Adrenal gland (tissue), 5 donors: Measurements from ENCODE around the gene TTLL10.

Experiments
- POLR2A ChIP-seq, 2 donors: fragments of 450-650 bp; IDR thresholded peaks; one replicate each; pipeline ENCODE4 v1.6.1; 2017; ENCODE audit warnings: antibody characterized with exemption in 2 of 2, mild to moderate bottlenecking in 2 of 2, moderate library complexity in 1 of 2
- TF ChIP-seq, protein P1 (sequence below), 6 experiments: fragments of 450-650 bp in 4 of 6; fragments of 200-600 bp in 2 of 6; sonication (generic) in 1 of 6; IDR thresholded peaks; 1 replicate in 5 of 6; 2 replicates in 1 of 6; pipeline versions ENCODE4 v1.5.1 to v1.8.0; 2016 to 2021; ENCODE audit warnings: antibody characterized with exemption in 6 of 6, mild to moderate bottlenecking in 2 of 6, moderate library complexity in 1 of 6
- donor health status: DM: no; HTN: no; CAD: no.

DNA sequence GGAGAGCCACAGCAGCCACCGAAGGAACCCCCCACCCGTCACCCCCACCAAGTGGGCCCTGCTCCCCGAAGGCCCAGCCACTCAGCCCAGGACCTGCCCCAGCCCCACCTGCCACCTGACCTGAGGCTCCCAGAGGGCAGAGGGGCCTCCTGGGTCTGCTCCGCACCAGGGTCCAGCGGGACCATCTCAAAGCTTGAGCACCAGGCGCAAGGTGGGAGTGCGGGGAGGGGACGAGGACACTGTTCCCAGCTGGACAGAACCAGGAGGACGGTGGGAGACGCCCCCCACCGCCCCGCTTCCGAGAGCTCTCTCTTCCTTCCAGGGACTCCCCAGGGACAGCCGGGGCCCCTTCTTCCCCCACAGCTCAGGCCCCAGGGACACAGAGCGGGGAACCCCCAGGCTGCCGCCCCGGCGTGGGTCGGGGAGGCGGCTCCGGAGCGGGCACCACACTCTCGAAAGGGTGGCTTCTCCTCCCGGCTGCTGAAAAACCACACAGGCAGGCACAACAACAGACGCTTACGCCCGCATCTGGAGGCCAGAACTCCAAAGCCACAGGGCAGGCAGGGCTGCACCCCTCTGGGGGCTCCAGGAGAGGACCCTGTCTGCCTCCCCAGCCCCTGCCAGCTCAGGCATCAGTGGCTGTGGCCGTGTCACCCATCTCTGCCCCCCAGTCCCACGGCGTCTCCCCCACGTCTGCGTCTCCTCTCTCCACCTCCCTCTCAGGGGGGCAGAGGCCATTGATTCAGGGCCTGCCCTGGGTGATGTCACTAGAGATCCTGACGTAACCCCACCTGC, 1.9 kb upstream of the TTLL10 start:
- TF ChIP-seq, protein P1, sequence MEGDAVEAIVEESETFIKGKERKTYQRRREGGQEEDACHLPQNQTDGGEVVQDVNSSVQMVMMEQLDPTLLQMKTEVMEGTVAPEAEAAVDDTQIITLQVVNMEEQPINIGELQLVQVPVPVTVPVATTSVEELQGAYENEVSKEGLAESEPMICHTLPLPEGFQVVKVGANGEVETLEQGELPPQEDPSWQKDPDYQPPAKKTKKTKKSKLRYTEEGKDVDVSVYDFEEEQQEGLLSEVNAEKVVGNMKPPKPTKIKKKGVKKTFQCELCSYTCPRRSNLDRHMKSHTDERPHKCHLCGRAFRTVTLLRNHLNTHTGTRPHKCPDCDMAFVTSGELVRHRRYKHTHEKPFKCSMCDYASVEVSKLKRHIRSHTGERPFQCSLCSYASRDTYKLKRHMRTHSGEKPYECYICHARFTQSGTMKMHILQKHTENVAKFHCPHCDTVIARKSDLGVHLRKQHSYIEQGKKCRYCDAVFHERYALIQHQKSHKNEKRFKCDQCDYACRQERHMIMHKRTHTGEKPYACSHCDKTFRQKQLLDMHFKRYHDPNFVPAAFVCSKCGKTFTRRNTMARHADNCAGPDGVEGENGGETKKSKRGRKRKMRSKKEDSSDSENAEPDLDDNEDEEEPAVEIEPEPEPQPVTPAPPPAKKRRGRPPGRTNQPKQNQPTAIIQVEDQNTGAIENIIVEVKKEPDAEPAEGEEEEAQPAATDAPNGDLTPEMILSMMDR (IDR thresholded peaks at IDR 0.05) = no peak
- no peak for TF ChIP-seq POLR2A (IDR thresholded peaks at IDR 0.05)
